Loucy (cell line): ENCODE data around the gene TMEM19.

ENCODE experiments used
- CTCF ChIP-seq: fragments of 200-600 bp; sonication (generic); conservative IDR thresholded peaks from 2 replicates; pipeline ENCODE4 v1.5.1; 2014; ENCODE audit warnings: mild to moderate bottlenecking, antibody characterized with exemption, low read length
- EZH2phosphoT487 ChIP-seq: fragments of 200-600 bp; IDR thresholded peaks from 2 replicates; pipeline ENCODE4 v1.6.1; 2018; ENCODE audit warnings: antibody characterized with exemption, mild to moderate bottlenecking, moderate library complexity, borderline replicate concordance

- TF ChIP-seq CTCF (no peak), EZH2phosphoT487 (no peak)
Observed at GRCh38 chr12:71726548-71726947, 40.7 kb downstream of the TMEM19 start.
